Stomach (tissue), 9 donors: ENCODE data around the gene ATP2B3. TPM values are rescaled to one million over a fixed set of nuclear protein-coding genes. Genes with fewer than 3 reads are reported as not detected.

Experiments used
- DNase-seq, 2 donors: peaks; one replicate each; pipeline versions ENCODE4 v3.0.0 to v3.0.0-alpha.2; 2013 to 2019
- H3K27ac ChIP-seq, 5 donors: fragments of 200-600 bp in 4 of 5; sonication (generic) in 4 of 5; one replicate each; pipeline ENCODE4 v1.5.1; 2013 to 2019; ENCODE audit warnings: mild to moderate bottlenecking in 1 of 5, moderate library complexity in 1 of 5
- H3K27me3 ChIP-seq, 3 donors: fragments of 200-600 bp; sonication (generic); one replicate each; pipeline ENCODE4 v1.5.1; 2017 to 2019; ENCODE audit warnings: mixed run types in 1 of 3
- H3K36me3 ChIP-seq, 4 donors: fragments of 200-600 bp; sonication (generic); 1 replicate in 3 of 4; 2 replicates in 1 of 4; pipeline ENCODE4 v1.5.1; 2016 to 2019
- H3K4me1 ChIP-seq, 4 donors: fragments of 200-600 bp; sonication (generic); one replicate each; pipeline ENCODE4 v1.5.1; 2016 to 2019
- H3K4me3 ChIP-seq, 4 donors: fragments of 200-600 bp; sonication (generic) in 3 of 4; one replicate each; pipeline ENCODE4 v1.5.1; 2016 to 2019; ENCODE audit warnings: mild to moderate bottlenecking in 1 of 4
- H3K9me3 ChIP-seq, 4 donors: fragments of 200-600 bp; sonication (generic); one replicate each; pipeline ENCODE4 v1.5.1; 2016 to 2019
- EP300 ChIP-seq: sonication (generic); formaldehyde crosslinking; IDR thresholded peaks from one replicate; pipeline ENCODE4 v1.6.1; 2017; ENCODE audit warnings: antibody characterized with exemption
- POLR2A ChIP-seq, 4 donors: fragments of 450-650 bp; IDR thresholded peaks; one replicate each; pipeline ENCODE4 v1.6.1; 2016; ENCODE audit warnings: antibody characterized with exemption in 4 of 4, control low read depth in 2 of 4, mild to moderate bottlenecking in 1 of 4, moderate library complexity in 1 of 4
- POLR2AphosphoS5 ChIP-seq, 3 donors: sonication (generic); formaldehyde crosslinking; IDR thresholded peaks; one replicate each; pipeline ENCODE4 v1.6.1; 2016; ENCODE audit warnings: antibody characterized with exemption in 3 of 3
- WGBS, 5 donors: extraction: QIAGEN DNeasy Blood & Tissue Kit in 3 of 5; methylation state at CpG; one replicate each; pipeline versions ENCODE4 v1.1.5 to v1.1.7; 2013 to 2018; 5-methylcytosine and 5-hydroxymethylcytosine counted together
- intact Hi-C: fragments of 100-400 bp; cut with DNase I; formaldehyde crosslinking; loops from one replicate; pipeline ENCODE4 v1.15.1; 2023; ENCODE audit warnings: low total_unique reads
- polyA plus RNA-seq, 3 donors: library from polyadenylated mRNA; stranded (reverse); fragments of 200-250 nt; gene quantifications; one replicate each; pipeline ENCODE4 v1.2.3, GENCODE V29; 2013
- total RNA-seq, 5 donors: library from RNA; depleted of rRNA; stranded (reverse); fragments of >200 nt; gene quantifications; one replicate each; pipeline versions ENCODE4 v1.1.0 to v1.2.3, GENCODE V29; 2014 to 2016
- TF ChIP-seq, protein P1 (sequence below), 7 experiments: fragments of 450-650 bp in 4 of 7; fragments of 200-600 bp in 3 of 7; sonication (generic) in 3 of 7; IDR thresholded peaks; one replicate each; pipeline ENCODE4 v1.5.1; 2016 to 2019; ENCODE audit warnings: antibody characterized with exemption in 7 of 7, control low read depth in 2 of 7, mild to moderate bottlenecking in 1 of 7
- donor health status: healthy with polysubstance abuse.
- donor health status: Bipolar disorder and iron deficiency.
- donor health status: healthy.

ATP2B3 gene
- total and polyA plus RNA-seq, 8 donors: 0.03 to 0.55 TPM; not detected in 6

DNA sequence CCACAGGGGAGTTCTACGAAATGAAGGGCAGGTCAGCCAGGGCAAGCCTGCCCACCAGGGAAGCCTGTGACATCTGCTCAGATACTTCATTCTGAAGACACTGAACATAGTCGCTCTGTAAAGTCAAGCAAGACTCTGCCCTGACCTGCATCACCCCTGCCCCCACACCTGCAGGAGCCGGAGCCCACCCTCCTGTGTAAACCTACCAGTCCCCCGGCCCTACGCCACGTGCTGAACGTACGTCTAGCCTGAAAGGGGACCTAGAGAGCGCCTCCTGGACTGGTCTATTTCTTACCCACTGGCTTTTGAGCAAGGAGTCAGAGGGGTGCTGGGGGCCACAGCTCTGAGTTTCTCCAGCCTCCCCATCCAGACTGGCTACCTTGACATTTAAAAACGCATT, 69.9 kb downstream of the ATP2B3 start:
- no peak overlapping the region for H3K27ac ChIP-seq
- H3K4me1 ChIP-seq: peaks cover 0 to 3% (median 0%) of the 10 kb centered on the region in 4 donors
- no peaks in the 10 kb centered on the region for H3K9me3 ChIP-seq
- intact Hi-C loops: no loop called here
- TF ChIP-seq POLR2AphosphoS5 (IDR thresholded peaks at IDR 0.05): no peak
- no peak for TF ChIP-seq POLR2A (IDR thresholded peaks at IDR 0.05)
- TF ChIP-seq, protein P1, sequence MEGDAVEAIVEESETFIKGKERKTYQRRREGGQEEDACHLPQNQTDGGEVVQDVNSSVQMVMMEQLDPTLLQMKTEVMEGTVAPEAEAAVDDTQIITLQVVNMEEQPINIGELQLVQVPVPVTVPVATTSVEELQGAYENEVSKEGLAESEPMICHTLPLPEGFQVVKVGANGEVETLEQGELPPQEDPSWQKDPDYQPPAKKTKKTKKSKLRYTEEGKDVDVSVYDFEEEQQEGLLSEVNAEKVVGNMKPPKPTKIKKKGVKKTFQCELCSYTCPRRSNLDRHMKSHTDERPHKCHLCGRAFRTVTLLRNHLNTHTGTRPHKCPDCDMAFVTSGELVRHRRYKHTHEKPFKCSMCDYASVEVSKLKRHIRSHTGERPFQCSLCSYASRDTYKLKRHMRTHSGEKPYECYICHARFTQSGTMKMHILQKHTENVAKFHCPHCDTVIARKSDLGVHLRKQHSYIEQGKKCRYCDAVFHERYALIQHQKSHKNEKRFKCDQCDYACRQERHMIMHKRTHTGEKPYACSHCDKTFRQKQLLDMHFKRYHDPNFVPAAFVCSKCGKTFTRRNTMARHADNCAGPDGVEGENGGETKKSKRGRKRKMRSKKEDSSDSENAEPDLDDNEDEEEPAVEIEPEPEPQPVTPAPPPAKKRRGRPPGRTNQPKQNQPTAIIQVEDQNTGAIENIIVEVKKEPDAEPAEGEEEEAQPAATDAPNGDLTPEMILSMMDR (IDR thresholded peaks at IDR 0.05): no peak
- TF ChIP-seq EP300: no peak
- peaks cover 4 to 61% (median 51%) of the 10 kb centered on the region in 4 donors for H3K36me3 ChIP-seq
- DNase-seq: no peak
- H3K4me3 ChIP-seq: no peak overlapping the region
- H3K27me3 ChIP-seq: no peaks in the 10 kb centered on the region
- WGBS, 5 donors: 82 to 98% (median 94%) methylated on average over 7 to 10 of the region's 10 CpGs

DNA sequence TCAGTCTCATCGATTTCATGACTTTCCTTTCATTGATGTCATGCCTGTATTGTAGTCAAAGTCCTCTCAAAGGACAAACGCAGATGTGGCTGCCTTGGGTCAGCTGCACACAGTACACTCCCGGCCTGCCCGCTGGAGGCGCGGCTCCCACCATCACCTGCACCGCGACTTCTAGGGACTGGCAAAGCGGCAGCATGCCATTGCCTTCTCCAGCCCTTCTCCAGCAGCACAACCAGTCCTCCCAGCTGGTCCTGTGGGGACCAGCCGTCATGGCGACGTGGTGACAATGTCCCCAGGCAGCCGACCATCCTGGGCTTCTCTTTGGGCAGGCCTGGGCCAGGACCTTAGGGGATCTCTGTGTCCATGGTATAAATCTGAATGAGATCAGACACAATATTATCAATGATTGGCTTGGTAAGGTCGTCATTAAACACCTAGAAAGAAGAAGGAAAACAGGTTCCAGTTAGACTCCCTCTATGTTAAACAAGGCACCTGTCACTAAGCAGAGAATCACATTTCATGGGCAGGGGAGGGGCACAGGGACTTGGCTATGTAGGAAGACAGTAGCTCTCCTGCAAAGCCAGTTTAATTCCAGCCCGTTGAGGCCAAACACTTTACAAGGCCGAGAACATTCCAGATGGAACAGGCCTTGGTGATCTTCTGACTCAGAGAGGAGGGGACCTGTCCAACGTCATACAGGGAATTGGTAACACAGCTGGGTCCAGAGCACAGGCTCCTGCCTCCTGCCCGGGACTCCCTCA, 70.8 kb downstream of the ATP2B3 start:
- TF ChIP-seq POLR2AphosphoS5 (IDR thresholded peaks at IDR 0.05): no peak
- TF ChIP-seq POLR2A (IDR thresholded peaks at IDR 0.05): no peak
- TF ChIP-seq, protein P1 (IDR thresholded peaks at IDR 0.05): no peak
- TF ChIP-seq EP300: no peak
- no peak for DNase-seq
- no peaks in the 10 kb centered on the region for H3K27me3 ChIP-seq
- no peaks in the 10 kb centered on the region for H3K9me3 ChIP-seq
- H3K4me1 ChIP-seq: no peaks in the 10 kb centered on the region
- 87 to 94% (median 93%) methylated on average over 12 to 18 of the region's 18 CpGs for WGBS, 5 donors
- intact Hi-C loops: no loop called here
- no peak overlapping the region for H3K4me3 ChIP-seq
- no peak overlapping the region for H3K27ac ChIP-seq
- H3K36me3 ChIP-seq: peaks cover 6 to 70% (median 59%) of the 10 kb centered on the region in 4 donors

DNA sequence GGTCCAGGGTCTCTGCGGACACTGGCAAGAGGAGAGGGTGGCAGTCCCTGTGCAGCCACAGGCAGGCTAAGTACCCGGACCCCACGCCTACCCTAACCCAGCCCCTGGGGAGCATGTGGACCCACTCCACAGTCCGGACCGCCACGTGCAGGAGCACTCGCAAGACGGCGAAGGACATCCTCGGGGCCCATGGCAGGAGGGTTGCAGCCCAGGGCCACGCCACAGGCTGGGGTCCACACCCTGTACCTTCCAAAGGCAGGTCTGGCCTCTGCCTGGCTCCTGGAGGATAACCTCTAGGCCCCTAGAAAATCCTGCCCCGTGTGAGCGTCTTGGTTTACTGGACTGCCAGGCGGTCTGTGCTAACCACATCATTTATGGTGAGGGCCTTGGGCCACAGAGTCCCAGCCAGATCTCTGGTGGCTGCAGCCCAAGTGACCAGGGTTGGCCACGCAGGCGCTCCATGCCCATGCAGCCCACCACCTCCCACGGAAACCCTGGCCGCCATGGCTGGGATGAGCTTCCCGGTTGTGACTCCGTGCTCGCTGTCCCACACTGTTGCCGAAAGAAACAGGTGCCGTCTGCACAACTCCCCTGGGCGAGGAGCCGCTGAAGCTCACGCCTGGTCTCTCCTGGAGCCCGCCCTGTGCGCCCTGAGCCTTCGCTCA, 71.5 kb downstream of the ATP2B3 start:
- DNase-seq: no peak
- Histone ChIP-seq H3K9me3 (no peaks in the 10 kb centered on the region), H3K36me3 (peaks cover 6 to 77% (median 66%) of the 10 kb centered on the region in 4 donors), H3K27ac (no peak overlapping the region), H3K4me3 (no peak overlapping the region), H3K27me3 (no peaks in the 10 kb centered on the region), H3K4me1 (no peaks in the 10 kb centered on the region)
- intact Hi-C loops: no loop called here
- 92 to 98% (median 98%) methylated on average over 7 to 29 of the region's 29 CpGs for WGBS, 5 donors
- TF ChIP-seq, protein P1 (IDR thresholded peaks at IDR 0.05): no peak
- no peak for TF ChIP-seq EP300
- no peak for TF ChIP-seq POLR2A (IDR thresholded peaks at IDR 0.05)
- TF ChIP-seq POLR2AphosphoS5 (IDR thresholded peaks at IDR 0.05): no peak

DNA sequence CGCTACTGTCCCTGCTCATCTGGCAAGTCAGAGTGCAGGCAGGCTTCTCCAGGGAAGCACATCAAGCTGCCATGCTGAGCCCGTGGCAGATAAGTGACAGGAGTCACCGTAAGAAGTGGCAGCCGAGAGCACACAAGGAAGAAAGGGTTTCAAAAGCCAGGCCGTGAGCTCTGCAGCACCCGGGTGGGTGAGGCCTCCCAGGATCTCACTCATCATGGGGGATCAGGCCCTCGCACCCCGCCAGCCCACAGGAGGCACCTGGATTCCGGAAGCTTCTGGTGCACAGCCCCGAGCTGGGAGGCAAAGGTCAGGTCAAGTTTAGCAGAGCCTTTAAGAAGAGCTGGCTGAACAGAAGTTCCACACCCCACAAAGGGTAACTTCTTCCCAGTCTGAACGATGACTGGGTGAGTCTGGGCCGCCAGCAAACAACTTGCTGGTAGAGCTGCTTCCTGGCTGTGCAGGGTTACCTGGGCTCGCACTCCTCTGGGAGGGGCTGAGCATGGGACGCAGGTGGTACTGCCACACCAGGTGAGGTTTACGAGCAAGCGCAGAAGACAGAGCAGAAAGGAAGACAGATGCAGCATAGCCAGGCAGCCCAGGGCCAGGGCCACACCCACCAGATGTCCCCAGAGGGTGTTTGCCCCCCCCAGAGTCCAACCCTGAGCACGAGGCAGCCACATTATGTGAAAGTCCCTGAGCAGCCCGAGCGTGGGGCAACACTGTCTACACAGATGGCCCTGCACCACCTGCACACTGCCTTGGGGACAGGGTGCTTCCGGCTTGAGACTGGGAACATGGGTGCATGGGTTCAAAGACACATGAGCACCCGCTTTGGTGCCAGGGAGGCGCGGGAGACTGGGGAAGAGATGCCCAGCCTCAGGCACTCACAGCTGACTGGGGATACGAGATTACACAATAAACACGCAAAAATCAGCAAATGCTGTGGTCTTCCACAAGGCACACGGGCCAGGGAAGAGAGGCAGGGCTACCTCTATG, 73.8 kb downstream of the ATP2B3 start:
- TF ChIP-seq POLR2A (IDR thresholded peaks at IDR 0.05): no peak
- TF ChIP-seq, protein P1 (IDR thresholded peaks at IDR 0.05): no peak
- no peak for TF ChIP-seq EP300
- no peak for TF ChIP-seq POLR2AphosphoS5 (IDR thresholded peaks at IDR 0.05)
- Histone ChIP-seq H3K4me3 (no peak overlapping the region), H3K9me3 (no peaks in the 10 kb centered on the region), H3K36me3 (peaks cover 6 to 95% (median 84%) of the 10 kb centered on the region in 4 donors), H3K4me1 (no peaks in the 10 kb centered on the region), H3K27ac (no peak overlapping the region), H3K27me3 (no peaks in the 10 kb centered on the region)
- WGBS, 5 donors: 78 to 94% (median 83%) methylated on average over 7 to 26 of the region's 26 CpGs
- no peak for DNase-seq
- intact Hi-C loops: no loop called here
